ENCODE measurements around the gene CA7.

CA7 gene

GRCh38 chr16:66844342-66845079 lies at the start of gene CA7:
Gene CA7, plus strand, starts transcription at chr16:66844414. Its CDS starts 74 bp downstream, at chr16:66844488.
- H3K4me3 ChIP-seq (replicated peaks; ENCODE audit: low read depth, low read length), result peak within 1 kb of the TSS; percentile 36
- DNase-seq (ENCODE audit: extremely low read depth, low read depth), result no peak
- TF ChIP-seq CTCF (IDR thresholded peaks at IDR 0.05; ENCODE audit: low read depth, low read length, missing control alignments), result no peak

GRCh38 chr16:66798161-66798560 lies 46.1 kb upstream of the CA7 start:
- TF ChIP-seq CTCF (IDR thresholded peaks at IDR 0.05; ENCODE audit: low read depth, low read length, missing control alignments), result no peak
- no peak overlapping the region for H3K4me3 ChIP-seq (replicated peaks; ENCODE audit: low read depth, low read length)
- no peak for DNase-seq (ENCODE audit: extremely low read depth, low read depth)

DNA sequence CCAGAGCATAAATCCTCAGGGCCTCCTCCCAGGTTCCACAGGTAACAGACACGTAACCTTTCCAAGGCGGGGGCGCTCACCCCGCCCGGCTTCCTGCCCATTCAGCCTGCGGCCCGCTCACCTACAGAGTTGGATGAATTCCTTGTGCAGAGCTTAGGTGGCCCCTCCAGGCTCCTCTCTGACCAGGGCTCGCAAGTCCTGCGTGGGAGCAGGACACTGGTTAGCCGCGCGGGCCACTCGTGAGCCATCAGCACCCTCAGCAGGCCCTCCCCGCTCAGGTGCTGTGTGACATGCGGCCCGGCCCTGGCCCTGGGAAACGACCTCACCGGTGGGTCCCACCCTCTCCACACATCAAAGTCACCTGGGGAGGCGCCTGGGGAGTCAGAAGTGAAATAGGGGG lies 43.4 kb upstream of the CA7 start:
- no peak for TF ChIP-seq CTCF (IDR thresholded peaks at IDR 0.05; ENCODE audit: low read depth, low read length, missing control alignments)
- no peak overlapping the region for H3K4me3 ChIP-seq (replicated peaks; ENCODE audit: low read depth, low read length)
- no peak for DNase-seq (ENCODE audit: extremely low read depth, low read depth)

GRCh38 chr16:66801320-66802105 lies 42.7 kb upstream of the CA7 start, which contains the start of gene TERB1:
Gene TERB1, minus strand, starts transcription at chr16:66801584. Its CDS starts 4,786 bp downstream, at chr16:66796798.
- H3K4me3 ChIP-seq (replicated peaks; ENCODE audit: low read depth, low read length), result no peak within 1 kb of the TSS
- DNase-seq (ENCODE audit: extremely low read depth, low read depth), result no peak
- TF ChIP-seq CTCF (IDR thresholded peaks at IDR 0.05; ENCODE audit: low read depth, low read length, missing control alignments), result no peak

DNA sequence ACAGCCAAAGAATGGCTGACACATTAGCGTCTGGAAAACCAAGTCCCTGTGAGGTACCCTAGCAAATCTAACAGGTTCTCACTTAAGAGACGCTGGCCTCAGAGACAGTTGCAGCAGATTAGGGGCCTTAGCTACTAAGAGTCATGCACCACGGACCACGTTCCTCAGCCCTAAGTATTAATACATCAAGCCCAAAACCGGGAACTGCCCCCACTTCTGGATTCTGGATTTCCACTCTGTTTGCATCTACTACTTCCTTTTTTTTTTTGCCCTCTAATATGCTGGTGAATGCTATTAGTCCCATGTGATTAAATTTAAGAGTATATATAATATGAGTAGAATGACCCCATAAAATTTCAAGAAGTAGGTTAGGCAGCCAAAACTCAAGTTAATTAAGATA lies 42.1 kb upstream of the CA7 start:
- no peak overlapping the region for H3K4me3 ChIP-seq (replicated peaks; ENCODE audit: low read depth, low read length)
- no peak for DNase-seq (ENCODE audit: extremely low read depth, low read depth)
- no peak for TF ChIP-seq CTCF (IDR thresholded peaks at IDR 0.05; ENCODE audit: low read depth, low read length, missing control alignments)

DNA sequence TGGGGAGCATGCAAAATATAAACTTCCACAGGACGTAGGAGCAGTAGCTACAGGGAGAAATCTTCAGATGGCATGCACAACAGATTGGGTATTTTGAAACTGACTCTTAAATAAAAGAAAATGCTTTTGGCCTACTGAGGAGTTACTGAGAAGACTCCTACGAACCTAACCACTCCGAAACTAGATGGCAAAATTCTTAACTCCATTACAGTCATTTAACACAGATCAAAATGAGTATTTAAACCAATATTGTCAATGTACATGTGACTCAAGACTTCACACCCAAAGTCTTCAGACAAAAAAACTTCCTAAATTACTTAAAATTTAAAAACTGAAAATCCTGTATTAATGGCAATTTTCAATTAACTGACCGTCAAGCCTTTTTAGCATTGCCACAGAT lies 34.4 kb upstream of the CA7 start:
- DNase-seq (ENCODE audit: extremely low read depth, low read depth), result no peak
- TF ChIP-seq CTCF (IDR thresholded peaks at IDR 0.05; ENCODE audit: low read depth, low read length, missing control alignments), result no peak
- no peak overlapping the region for H3K4me3 ChIP-seq (replicated peaks; ENCODE audit: low read depth, low read length)
